Measurements from ENCODE around the gene LINC00237.
A peak's percentile ranks its signal among the peaks of the same experiment; 100 is the strongest.

GRCh38 chr20:21048841-21049273, 57.3 kb downstream of the LINC00237 start:
- TF ChIP-seq CTCF (IDR thresholded peaks at IDR 0.05; ENCODE audit: insufficient read depth, low read length) (peak; percentile 25), GABPA (IDR thresholded peaks at IDR 0.05; ENCODE audit: low read depth) (no peak)
